Endothelial cell of umbilical vein (primary cell): ENCODE results near the gene FAM3C. TPM values are rescaled to one million over a fixed set of nuclear protein-coding genes. Genes with fewer than 3 reads are reported as not detected.

Source experiments
- BruUV-seq: library from RNA; stranded (reverse); fragments of 400-500 nt; replicated peaks from 2 replicates; lab custom pipeline; 2021; lab: Mats Ljungman, UMichigan
- CTCF ChIA-PET: fragments of 300-600, 350-600 bp; sonication (Branson Sonifier 250); formaldehyde crosslinking; loops from one replicate; lab custom pipeline; 2021; ENCODE audit warnings: antibody characterized with exemption, inconsistent platforms; lab: Charles Lee
- POLR2A ChIA-PET: fragments of 300-600, 350-600 bp; sonication (Branson Sonifier 250); formaldehyde crosslinking; loops from one replicate; lab custom pipeline; 2021; ENCODE audit warnings: antibody characterized with exemption, inconsistent platforms; lab: Charles Lee
- DNase-seq: peaks from one replicate; pipeline ENCODE4 v3.0.0-alpha.2; 2011; ENCODE audit warnings: low read depth, low spot score
- FAIRE-seq: peaks from 2 replicates; lab custom pipeline; 2011; peaks lifted over from hg19 to GRCh38; lab: Jason Lieb, UNC
- H2AFZ ChIP-seq: 2 replicates; pipeline ENCODE4 v1.6.0; 2012; ENCODE audit warnings: low read depth, low read length, control low read depth, inconsistent platforms
- H3K27ac ChIP-seq: 2 replicates; pipeline ENCODE4 v1.5.1; 2011; ENCODE audit warnings: low read depth, mild to moderate bottlenecking, control low read depth, low read length, moderate library complexity; ENCODE audit not compliant: insufficient read depth
- H3K27me3 ChIP-seq, 2 experiments: 2 replicates each; pipeline versions ENCODE4 v1.6.0 to v1.6.1; 2011; ENCODE audit warnings: low read length in 2 of 2, mixed read lengths in 1 of 2; ENCODE audit not compliant: control insufficient read depth in 2 of 2, insufficient read depth in 2 of 2
- H3K36me3 ChIP-seq, 2 experiments: 2 replicates in 1 of 2; 3 replicates in 1 of 2; pipeline ENCODE4 v1.5.1; 2011; ENCODE audit warnings: low read length in 2 of 2, mild to moderate bottlenecking in 1 of 2, moderate library complexity in 1 of 2; ENCODE audit not compliant: control insufficient read depth in 2 of 2, insufficient read depth in 2 of 2; ENCODE audit errors: extremely low read depth in 1 of 2
- H3K4me1 ChIP-seq: 3 replicates; pipeline ENCODE4 v1.5.1; 2011; ENCODE audit warnings: mild to moderate bottlenecking, low read length; ENCODE audit not compliant: control insufficient read depth, insufficient read depth; ENCODE audit errors: extremely low read depth
- H3K4me2 ChIP-seq: 2 replicates; pipeline ENCODE4 v1.6.1; 2011; ENCODE audit warnings: low read length, control low read depth, mixed read lengths; ENCODE audit not compliant: insufficient read depth
- H3K4me3 ChIP-seq, 3 experiments: fragments of 200-600 bp in 1 of 3; sonication (generic), shearing (Covaris generic) in 1 of 3; replicated peaks in 1 of 3; 2 replicates each; pipeline ENCODE4 v1.5.1; 2011 to 2016; ENCODE audit warnings: control low read depth in 3 of 3, low read length in 3 of 3, mild to moderate bottlenecking in 2 of 3, inconsistent platforms in 1 of 3, low read depth in 1 of 3, moderate library complexity in 1 of 3; ENCODE audit not compliant: insufficient read depth in 1 of 3
- H3K79me2 ChIP-seq: 2 replicates; pipeline ENCODE4 v1.6.0; 2012; ENCODE audit warnings: low read length, inconsistent platforms; ENCODE audit not compliant: control insufficient read depth, insufficient read depth
- H3K9ac ChIP-seq: replicated peaks from 2 replicates; pipeline ENCODE3; 2011; ENCODE audit warnings: low read length, control low read depth; ENCODE audit not compliant: insufficient read depth; ENCODE audit errors: extremely low read depth
- H3K9me1 ChIP-seq: replicated peaks from 3 replicates; pipeline ENCODE4 v1.6.0; 2011; ENCODE audit warnings: mild to moderate bottlenecking, low read length; ENCODE audit not compliant: control insufficient read depth, insufficient read depth; ENCODE audit errors: extremely low read depth
- H3K9me3 ChIP-seq: replicated peaks from 2 replicates; pipeline ENCODE4 v1.5.1; 2012; ENCODE audit warnings: low read length, inconsistent platforms; ENCODE audit not compliant: control insufficient read depth, insufficient read depth
- H4K20me1 ChIP-seq: replicated peaks from 2 replicates; pipeline ENCODE3; 2011; ENCODE audit warnings: mild to moderate bottlenecking, low read length; ENCODE audit not compliant: control insufficient read depth, insufficient read depth; ENCODE audit errors: extremely low read depth
- EZH2 ChIP-seq: IDR thresholded peaks from 2 replicates; pipeline ENCODE4 v1.6.1; 2012; ENCODE audit warnings: borderline replicate concordance, low read depth, mild to moderate bottlenecking, moderate library complexity, low read length, inconsistent platforms; ENCODE audit not compliant: severe bottlenecking
- FOS ChIP-seq: IDR thresholded peaks from 2 replicates; pipeline ENCODE4 v1.6.1; 2011; ENCODE audit warnings: mild to moderate bottlenecking, low read length, moderate library complexity, borderline replicate concordance; ENCODE audit not compliant: insufficient read depth
- GATA2 ChIP-seq: IDR thresholded peaks from 2 replicates; pipeline ENCODE4 v1.7.0; 2011; ENCODE audit warnings: low read depth, mild to moderate bottlenecking, moderate library complexity, mixed read lengths, low read length; ENCODE audit not compliant: insufficient read length, insufficient read depth
- JUN ChIP-seq: IDR thresholded peaks from 2 replicates; pipeline ENCODE4 v1.6.1; 2011; ENCODE audit warnings: borderline replicate concordance, low read depth; ENCODE audit not compliant: insufficient read length, insufficient read depth
- MYC ChIP-seq: IDR thresholded peaks from one replicate; pipeline ENCODE4 v1.6.1; 2011; ENCODE audit warnings: mild to moderate bottlenecking, low read depth, low read length
- POLR2A ChIP-seq: IDR thresholded peaks from 2 replicates; pipeline ENCODE4 v1.6.1; 2012; ENCODE audit warnings: low read depth, mild to moderate bottlenecking, control low read depth, low read length
- POLR2AphosphoS5 ChIP-seq: IDR thresholded peaks from 2 replicates; pipeline ENCODE4 v1.6.1; 2012; ENCODE audit warnings: low read depth, mild to moderate bottlenecking, control low read depth, low read length, moderate library complexity; ENCODE audit not compliant: insufficient read depth
- dilution Hi-C: fragments of 300-500 bp; cut with MboI; formaldehyde crosslinking; loops from one replicate; pipeline ENCODE4 v1.15.0; 2019; ENCODE audit warnings: low sequenced_read_pairs; ENCODE audit not compliant: extremely low pct_ligation_motif_present
- intact Hi-C: fragments of 100-400 bp; cut with micrococcal nuclease; formaldehyde crosslinking; loops from one replicate; pipeline ENCODE4 v1.10.0; 2022
- polyA plus RNA-seq, 4 experiments: library from polyadenylated mRNA; depleted of rRNA in 3 of 4; stranded (reverse) in 3 of 4; unstranded in 1 of 4; fragments of >200 nt; gene quantifications; 2 replicates each; pipeline versions ENCODE4 v1.2.1 to v1.2.3, GENCODE V29; 2011 to 2012; ENCODE audit warnings: missing spikeins in 1 of 4
- total RNA-seq: library from RNA; stranded (reverse); gene quantifications from 2 replicates; pipeline ENCODE4 v1.2.3, GENCODE V29; 2021
- TF ChIP-seq, protein P1 (sequence below), 2 donors: IDR thresholded peaks; 1 replicate in 1 of 2; 2 replicates in 1 of 2; pipeline ENCODE4 v1.5.1; 2011; ENCODE audit warnings: low read length in 2 of 2, mild to moderate bottlenecking in 2 of 2, moderate library complexity in 2 of 2, control low read depth in 1 of 2, inconsistent platforms in 1 of 2, low read depth in 1 of 2; ENCODE audit not compliant: insufficient read depth in 1 of 2; ENCODE audit errors: extremely low read depth in 1 of 2
- TF ChIP-seq, protein P2 (sequence below): IDR thresholded peaks from 2 replicates; pipeline ENCODE4 v1.6.1; 2011; ENCODE audit not compliant: insufficient read depth, insufficient read length

FAM3C gene
- total and polyA plus RNA-seq, 2 donors (not counting 3 experiments of a cell fraction or from before 2014, with no cell fraction given), result 20.2 to 50.0 TPM

GRCh38 chr7:121336579-121336978 lies 59.5 kb downstream of the FAM3C start:
- no peak for FAIRE-seq
- CTCF ChIA-PET, result interaction anchor here (0.9 to 1.1 kb wide), 3 partner anchors 17 to 658 kb away, joined by 3 to 4 read pairs (median 3); no protein-coding TSS in a partner anchor

DNA sequence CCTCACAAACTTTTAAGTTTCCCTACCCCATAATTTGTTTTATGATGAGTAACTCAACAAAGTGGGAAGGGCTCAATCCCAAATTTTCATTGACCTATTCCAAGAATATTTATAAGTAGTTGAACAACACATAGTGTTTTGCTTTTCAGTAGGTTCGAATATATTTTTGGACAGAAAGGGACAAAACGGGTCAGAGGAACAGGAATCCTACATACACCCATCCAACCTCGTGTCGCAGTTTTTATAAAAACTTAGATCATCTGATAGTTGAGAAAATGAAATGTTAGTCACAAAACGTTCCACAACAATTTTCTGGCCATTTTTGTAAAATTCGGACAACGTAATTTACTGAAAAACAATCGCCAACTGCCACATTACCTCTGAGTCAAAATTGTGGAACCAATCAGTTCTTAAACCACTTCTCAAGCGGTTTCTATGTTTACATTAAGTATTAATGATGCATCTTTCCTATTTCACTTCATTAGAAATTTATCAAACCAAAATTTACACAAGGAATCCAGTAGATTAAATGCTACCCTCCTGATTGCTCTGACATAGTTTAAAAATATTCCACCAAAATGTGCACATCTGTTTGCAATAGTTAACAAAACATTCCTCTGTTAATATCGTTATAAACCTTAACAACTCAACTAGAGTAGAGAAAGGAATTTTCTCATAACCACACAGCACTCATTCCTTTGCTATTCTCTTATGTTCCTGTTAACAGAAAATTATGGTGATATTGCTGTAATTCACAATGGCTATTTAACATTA lies 61.0 kb downstream of the FAM3C start:
- H4K20me1 ChIP-seq, result no peaks in the 10 kb centered on the region
- no peaks in the 10 kb centered on the region for H3K36me3 ChIP-seq
- FAIRE-seq (peak; percentile 44), DNase-seq (no peak)
- H3K27ac ChIP-seq, result no peak overlapping the region
- H3K9me3 ChIP-seq, result no peaks in the 10 kb centered on the region
- H3K4me3 ChIP-seq, result no peak overlapping the region
- H3K27me3 ChIP-seq, result peaks cover 27 to 49% of the 10 kb centered on the region in 2 experiments
- intact Hi-C loops (no loop called here), dilution Hi-C loops (no loop called here)
- CTCF ChIA-PET, result no interaction called here
- no peak overlapping the region for H2AFZ ChIP-seq
- no peaks in the 10 kb centered on the region for H3K79me2 ChIP-seq
- no TSS peak for BruUV-seq
- H3K9ac ChIP-seq, result no peak overlapping the region
- POLR2A ChIA-PET, result no interaction called here
- no peaks in the 10 kb centered on the region for H3K9me1 ChIP-seq
- peaks cover 4% of the 10 kb centered on the region for H3K4me1 ChIP-seq
- no peak overlapping the region for H3K4me2 ChIP-seq
- TF ChIP-seq, protein P1, sequence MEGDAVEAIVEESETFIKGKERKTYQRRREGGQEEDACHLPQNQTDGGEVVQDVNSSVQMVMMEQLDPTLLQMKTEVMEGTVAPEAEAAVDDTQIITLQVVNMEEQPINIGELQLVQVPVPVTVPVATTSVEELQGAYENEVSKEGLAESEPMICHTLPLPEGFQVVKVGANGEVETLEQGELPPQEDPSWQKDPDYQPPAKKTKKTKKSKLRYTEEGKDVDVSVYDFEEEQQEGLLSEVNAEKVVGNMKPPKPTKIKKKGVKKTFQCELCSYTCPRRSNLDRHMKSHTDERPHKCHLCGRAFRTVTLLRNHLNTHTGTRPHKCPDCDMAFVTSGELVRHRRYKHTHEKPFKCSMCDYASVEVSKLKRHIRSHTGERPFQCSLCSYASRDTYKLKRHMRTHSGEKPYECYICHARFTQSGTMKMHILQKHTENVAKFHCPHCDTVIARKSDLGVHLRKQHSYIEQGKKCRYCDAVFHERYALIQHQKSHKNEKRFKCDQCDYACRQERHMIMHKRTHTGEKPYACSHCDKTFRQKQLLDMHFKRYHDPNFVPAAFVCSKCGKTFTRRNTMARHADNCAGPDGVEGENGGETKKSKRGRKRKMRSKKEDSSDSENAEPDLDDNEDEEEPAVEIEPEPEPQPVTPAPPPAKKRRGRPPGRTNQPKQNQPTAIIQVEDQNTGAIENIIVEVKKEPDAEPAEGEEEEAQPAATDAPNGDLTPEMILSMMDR (IDR thresholded peaks at IDR 0.05; ENCODE audit: extremely low read depth in 1 of 2, insufficient read depth in 1 of 2, low read depth in 1 of 2, low read length in 2 of 2), result no peak
- no peak for TF ChIP-seq GATA2
- no peak for TF ChIP-seq JUN
- TF ChIP-seq, protein P2, sequence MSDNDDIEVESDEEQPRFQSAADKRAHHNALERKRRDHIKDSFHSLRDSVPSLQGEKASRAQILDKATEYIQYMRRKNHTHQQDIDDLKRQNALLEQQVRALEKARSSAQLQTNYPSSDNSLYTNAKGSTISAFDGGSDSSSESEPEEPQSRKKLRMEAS, result no peak
- no peak for TF ChIP-seq POLR2AphosphoS5
- TF ChIP-seq FOS, result no peak
- no peak for TF ChIP-seq POLR2A
- no peak for TF ChIP-seq MYC
- TF ChIP-seq EZH2, result no peak

More at GRCh38 chr7:121336579-121336978, 59.5 kb downstream of the FAM3C start:
- H3K9me1 ChIP-seq, result no peaks in the 10 kb centered on the region
- no peak for DNase-seq
- no peak overlapping the region for H3K27ac ChIP-seq
- intact Hi-C loops (no loop called here), dilution Hi-C loops (no loop called here)
- no peak overlapping the region for H3K9ac ChIP-seq
- no peak for TF ChIP-seq MYC
- no TSS peak for BruUV-seq
- H3K79me2 ChIP-seq, result no peaks in the 10 kb centered on the region
- POLR2A ChIA-PET, result no interaction called here
- H3K4me2 ChIP-seq, result no peak overlapping the region
- H3K4me3 ChIP-seq, result no peak overlapping the region
- peaks cover 15 to 34% of the 10 kb centered on the region in 2 experiments for H3K27me3 ChIP-seq
- H2AFZ ChIP-seq, result no peak overlapping the region
- no peaks in the 10 kb centered on the region for H4K20me1 ChIP-seq
- H3K36me3 ChIP-seq, result no peaks in the 10 kb centered on the region
- no peaks in the 10 kb centered on the region for H3K4me1 ChIP-seq
- no peaks in the 10 kb centered on the region for H3K9me3 ChIP-seq
